Thoracic aorta (tissue), 2 donors: ENCODE data around the gene AIFM1. TPM values are rescaled to one million over a fixed set of nuclear protein-coding genes. Genes with fewer than 3 reads are reported as not detected.

Experiments
- ATAC-seq: fragments of 150-250 bp; one replicate; pipeline ENCODE4 v1.8.0; 2017; ENCODE audit warnings: low read depth; ENCODE audit not compliant: insufficient number of reproducible peaks, low FRiP score
- DNase-seq: peaks from one replicate; pipeline ENCODE4 v3.0.0-alpha.2; 2020; ENCODE audit warnings: low spot score
- H3K27ac ChIP-seq, 2 donors: fragments of 200-600 bp; sonication (generic); 1 replicate in 1 of 2; 2 replicates in 1 of 2; pipeline ENCODE4 v1.5.1; 2016; ENCODE audit warnings: mild to moderate bottlenecking in 2 of 2, moderate library complexity in 2 of 2
- H3K27me3 ChIP-seq: fragments of 200-600 bp; sonication (generic); replicated peaks from 2 replicates; pipeline ENCODE4 v1.6.0; 2016; ENCODE audit warnings: mild to moderate bottlenecking; ENCODE audit not compliant: insufficient read depth
- H3K36me3 ChIP-seq: fragments of 200-600 bp; sonication (generic); one replicate; pipeline ENCODE4 v1.5.1; 2016
- H3K4me1 ChIP-seq, 2 donors: fragments of 200-600 bp; sonication (generic); 1 replicate in 1 of 2; 2 replicates in 1 of 2; pipeline versions ENCODE4 v1.5.1 to v1.6.0; 2016; ENCODE audit warnings: low read depth in 2 of 2, mild to moderate bottlenecking in 1 of 2; ENCODE audit not compliant: control insufficient read depth in 1 of 2
- H3K4me3 ChIP-seq: fragments of 200-600 bp; sonication (generic); 2 replicates; pipeline ENCODE4 v1.5.1; 2016; ENCODE audit warnings: mild to moderate bottlenecking
- H3K9me3 ChIP-seq: fragments of 200-600 bp; sonication (generic); 2 replicates; pipeline ENCODE4 v1.5.1; 2016
- total RNA-seq, 2 donors: library from RNA; depleted of rRNA; stranded (reverse); fragments of >200 nt; gene quantifications; one replicate each; pipeline versions ENCODE4 v1.1.0 to v1.2.3, GENCODE V29; 2016
- TF ChIP-seq, protein P1 (sequence below): fragments of 200-600 bp; sonication (generic); IDR thresholded peaks from one replicate; pipeline ENCODE4 v1.5.1; 2019; ENCODE audit warnings: antibody characterized with exemption

AIFM1 gene
- total RNA-seq, 2 donors from 2014 or later, result 11.4 to 13.6 TPM

DNA sequence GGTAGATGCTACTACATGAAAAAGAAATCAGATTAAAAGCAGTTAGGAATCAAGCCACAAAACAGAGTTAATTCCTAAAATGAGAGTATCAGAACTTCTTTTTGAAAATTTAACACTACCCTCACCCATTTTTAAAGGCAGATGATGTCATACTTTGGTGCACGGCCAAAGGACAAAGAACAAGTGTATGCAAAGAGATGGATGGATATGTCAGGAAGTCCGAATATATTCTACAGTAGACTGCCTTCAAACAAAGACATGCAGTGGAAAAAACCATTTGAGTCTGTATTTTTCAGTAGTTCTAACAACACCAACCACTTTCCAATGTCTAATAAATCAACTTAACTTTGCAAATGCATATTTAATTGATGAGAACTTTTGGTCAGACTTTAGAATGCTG is 2.2 kb downstream of the AIFM1 start:
- Histone ChIP-seq H3K27me3 (no peaks in the 10 kb centered on the region), H3K4me1 (peaks cover 0 to 16% of the 10 kb centered on the region in 2 donors), H3K4me3 (no peak overlapping the region), H3K27ac (no peak overlapping the region), H3K9me3 (no peaks in the 10 kb centered on the region), H3K36me3 (no peaks in the 10 kb centered on the region)
- DNase-seq (no peak), ATAC-seq (no peak)
- TF ChIP-seq, protein P1, sequence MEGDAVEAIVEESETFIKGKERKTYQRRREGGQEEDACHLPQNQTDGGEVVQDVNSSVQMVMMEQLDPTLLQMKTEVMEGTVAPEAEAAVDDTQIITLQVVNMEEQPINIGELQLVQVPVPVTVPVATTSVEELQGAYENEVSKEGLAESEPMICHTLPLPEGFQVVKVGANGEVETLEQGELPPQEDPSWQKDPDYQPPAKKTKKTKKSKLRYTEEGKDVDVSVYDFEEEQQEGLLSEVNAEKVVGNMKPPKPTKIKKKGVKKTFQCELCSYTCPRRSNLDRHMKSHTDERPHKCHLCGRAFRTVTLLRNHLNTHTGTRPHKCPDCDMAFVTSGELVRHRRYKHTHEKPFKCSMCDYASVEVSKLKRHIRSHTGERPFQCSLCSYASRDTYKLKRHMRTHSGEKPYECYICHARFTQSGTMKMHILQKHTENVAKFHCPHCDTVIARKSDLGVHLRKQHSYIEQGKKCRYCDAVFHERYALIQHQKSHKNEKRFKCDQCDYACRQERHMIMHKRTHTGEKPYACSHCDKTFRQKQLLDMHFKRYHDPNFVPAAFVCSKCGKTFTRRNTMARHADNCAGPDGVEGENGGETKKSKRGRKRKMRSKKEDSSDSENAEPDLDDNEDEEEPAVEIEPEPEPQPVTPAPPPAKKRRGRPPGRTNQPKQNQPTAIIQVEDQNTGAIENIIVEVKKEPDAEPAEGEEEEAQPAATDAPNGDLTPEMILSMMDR, result no peak

DNA sequence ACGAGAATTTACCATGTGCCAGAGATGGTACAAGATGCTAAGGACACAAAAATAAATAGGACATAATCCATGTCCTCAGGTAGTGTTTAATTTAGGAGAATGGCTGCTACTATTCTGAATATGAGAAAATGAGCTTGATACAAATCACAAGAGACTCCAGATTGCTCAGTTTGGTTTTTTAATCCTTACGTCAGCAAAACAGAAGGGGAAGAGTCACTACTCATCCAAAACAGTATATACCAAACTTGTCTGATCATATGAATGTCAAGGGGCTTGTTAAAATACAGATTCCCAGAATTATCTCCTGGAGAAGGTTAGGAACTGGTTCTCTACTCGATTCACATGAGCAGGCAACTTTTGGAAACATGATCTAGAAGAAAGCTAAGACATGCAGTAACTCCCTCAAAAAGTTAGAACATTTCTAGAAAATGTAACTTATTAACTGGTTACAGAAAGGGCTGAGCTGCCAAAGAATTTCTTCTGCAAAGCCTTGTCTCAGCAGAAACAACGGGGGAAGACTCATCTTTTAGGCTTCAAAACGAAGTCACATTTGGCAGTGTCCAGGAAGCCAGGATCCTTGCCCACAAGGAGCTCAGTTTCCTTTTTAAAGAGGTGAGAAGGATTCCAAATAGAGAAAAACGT is 3.4 kb downstream of the AIFM1 start:
- no peak for ATAC-seq
- Histone ChIP-seq H3K4me3 (no peak overlapping the region), H3K4me1 (peaks cover 0 to 16% of the 10 kb centered on the region in 2 donors), H3K9me3 (no peaks in the 10 kb centered on the region), H3K27me3 (no peaks in the 10 kb centered on the region), H3K27ac (no peak overlapping the region), H3K36me3 (no peaks in the 10 kb centered on the region)
- TF ChIP-seq, protein P1, result no peak
- no peak for DNase-seq

DNA sequence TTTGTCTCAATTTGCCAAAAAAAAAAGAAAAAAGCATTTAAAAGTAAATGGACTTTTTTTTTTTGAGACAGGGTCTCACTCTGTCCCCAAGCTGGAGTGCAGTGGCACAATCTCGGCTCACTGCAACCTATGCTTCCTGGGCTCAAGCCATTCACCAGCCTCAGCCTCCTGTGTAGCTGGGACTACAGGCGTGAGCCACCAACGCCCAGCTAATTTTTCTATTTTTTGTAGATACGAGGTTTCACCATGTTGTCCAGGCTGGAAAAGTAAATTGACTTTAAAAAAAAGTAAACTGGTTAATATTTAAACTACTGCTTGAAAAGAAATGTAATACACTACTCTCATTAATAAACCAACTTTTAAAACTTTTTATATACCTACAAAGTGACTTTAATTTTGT is 5.9 kb downstream of the AIFM1 start:
- ATAC-seq, result no peak
- no peak for DNase-seq
- Histone ChIP-seq H3K9me3 (no peaks in the 10 kb centered on the region), H3K4me1 (peaks cover 0 to 9% of the 10 kb centered on the region in 2 donors), H3K36me3 (no peaks in the 10 kb centered on the region), H3K4me3 (no peak overlapping the region), H3K27ac (no peak overlapping the region), H3K27me3 (no peaks in the 10 kb centered on the region)
- TF ChIP-seq, protein P1, result no peak

DNA sequence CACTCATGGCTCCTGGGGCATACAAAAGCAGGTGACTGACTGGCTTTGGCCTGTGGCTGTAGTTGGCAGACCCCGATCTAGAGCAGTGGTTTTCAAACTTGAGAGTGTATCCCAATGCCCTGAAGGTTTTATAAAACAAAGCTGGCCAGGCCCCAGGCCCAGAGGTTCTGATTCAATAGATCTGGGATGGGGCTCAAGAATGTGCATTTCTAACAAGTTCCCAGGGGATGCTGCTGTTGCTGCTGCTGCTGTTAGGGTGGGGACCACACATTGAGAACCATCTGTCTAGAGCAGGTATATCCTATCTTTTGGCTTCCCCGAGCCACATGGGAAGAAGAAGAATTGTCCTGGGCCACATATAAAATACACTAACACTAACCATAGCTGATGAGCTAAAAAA is 7.3 kb downstream of the AIFM1 start:
- H3K27me3 ChIP-seq, result no peaks in the 10 kb centered on the region
- TF ChIP-seq, protein P1, result no peak
- ATAC-seq (no peak), DNase-seq (no peak)
- H3K27ac ChIP-seq, result no peak overlapping the region
- no peak overlapping the region for H3K4me3 ChIP-seq
- H3K9me3 ChIP-seq, result no peaks in the 10 kb centered on the region
- H3K4me1 ChIP-seq, result no peaks in the 10 kb centered on the region
- H3K36me3 ChIP-seq, result no peaks in the 10 kb centered on the region

DNA sequence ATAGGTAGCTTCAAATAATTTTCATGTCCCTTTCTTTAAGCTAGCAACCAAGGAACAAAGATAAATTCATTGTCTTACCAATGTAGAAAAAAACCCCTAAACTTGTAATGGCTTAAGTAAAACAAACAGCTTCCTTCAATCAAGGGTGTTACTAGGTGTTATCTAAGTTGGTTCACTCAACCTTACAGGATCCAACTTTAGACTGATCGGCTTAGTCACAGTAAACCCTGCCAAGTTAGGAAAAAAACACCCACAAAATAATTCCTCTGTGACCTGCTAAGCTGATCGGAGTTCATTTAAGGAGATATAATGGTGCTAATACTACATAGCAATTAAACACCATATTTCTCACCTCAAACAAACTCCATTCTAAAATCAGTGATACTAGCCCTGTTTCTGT is 10.1 kb downstream of the AIFM1 start:
- ATAC-seq, result no peak
- Histone ChIP-seq H3K4me1 (no peaks in the 10 kb centered on the region), H3K27ac (no peak overlapping the region), H3K9me3 (no peaks in the 10 kb centered on the region), H3K27me3 (no peaks in the 10 kb centered on the region), H3K4me3 (no peak overlapping the region), H3K36me3 (no peaks in the 10 kb centered on the region)
- TF ChIP-seq, protein P1, result no peak
- no peak for DNase-seq
